NCI-H446 treated with DMSO at 0.1 percent for 48 hours (cell line): ENCODE results near the gene CYCS.

Experiments
- DNase-seq: peaks from one replicate; lab custom pipeline; 2025; lab: John Stamatoyannopoulos, UW

Gene CYCS

DNA sequence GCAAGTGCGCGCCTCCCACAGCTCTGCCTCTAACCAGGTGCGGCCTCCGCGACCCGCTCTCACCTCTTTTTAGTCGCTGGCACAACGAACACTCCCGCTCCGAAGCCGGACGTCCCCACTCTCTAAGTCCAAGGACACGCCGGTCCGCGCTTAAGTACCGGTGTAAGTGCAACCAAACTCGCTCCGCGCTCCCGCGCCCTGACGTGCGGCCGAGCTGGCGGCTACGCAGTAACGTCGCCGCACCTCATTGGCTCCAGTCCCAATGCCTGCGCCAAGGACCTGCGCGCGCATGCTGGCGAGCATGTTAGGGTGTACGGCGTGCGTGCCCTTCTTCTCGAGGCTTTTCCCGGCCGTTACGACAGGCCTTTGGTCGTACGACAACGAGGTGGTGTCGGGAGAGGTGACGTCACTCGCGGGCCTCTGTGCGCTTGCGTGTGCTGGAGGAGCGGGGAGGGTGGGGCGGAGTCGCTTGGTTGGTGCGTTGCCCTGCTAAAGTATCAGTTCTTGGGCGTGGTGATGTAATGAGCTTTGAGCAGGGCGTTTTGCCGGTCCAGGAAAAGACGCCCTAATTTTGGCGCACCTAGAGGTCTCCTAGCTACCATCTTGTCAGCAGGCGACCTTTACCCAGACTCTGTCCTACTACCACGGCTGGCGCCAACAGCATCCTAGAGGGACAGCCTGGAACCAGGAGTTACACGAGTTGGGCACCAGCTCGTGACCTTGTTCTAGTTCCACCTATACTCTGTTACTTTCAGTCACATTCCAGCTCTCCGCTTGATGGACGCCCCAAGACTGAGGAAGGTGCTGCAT is at the start of gene CYCS:
CYCS (minus strand) TSS at position 124 of the 810 bp plus-strand sequence. CDS start 1,141 bp downstream, outside the sequence.
- peak; percentile 99 for DNase-seq

DNA sequence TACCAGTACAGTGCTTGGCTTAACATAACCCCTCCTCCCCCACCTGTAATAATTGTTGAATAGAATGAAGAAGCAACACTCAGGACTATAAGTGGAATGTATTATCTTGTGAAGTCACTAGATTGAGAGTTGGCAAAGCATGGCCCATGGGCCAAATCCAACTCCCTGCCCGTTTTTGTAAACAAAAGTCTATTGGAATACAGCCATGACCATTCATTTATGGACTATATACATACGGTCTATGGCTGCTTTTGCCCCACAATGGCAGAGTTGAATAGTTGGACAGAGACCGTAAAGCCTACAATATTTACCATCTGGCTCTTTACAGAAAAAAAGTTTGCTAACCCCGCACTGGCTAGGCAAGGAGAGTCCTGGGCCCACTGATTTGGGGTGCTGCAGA is 48.1 kb upstream of the CYCS start:
- DNase-seq = no peak

DNA sequence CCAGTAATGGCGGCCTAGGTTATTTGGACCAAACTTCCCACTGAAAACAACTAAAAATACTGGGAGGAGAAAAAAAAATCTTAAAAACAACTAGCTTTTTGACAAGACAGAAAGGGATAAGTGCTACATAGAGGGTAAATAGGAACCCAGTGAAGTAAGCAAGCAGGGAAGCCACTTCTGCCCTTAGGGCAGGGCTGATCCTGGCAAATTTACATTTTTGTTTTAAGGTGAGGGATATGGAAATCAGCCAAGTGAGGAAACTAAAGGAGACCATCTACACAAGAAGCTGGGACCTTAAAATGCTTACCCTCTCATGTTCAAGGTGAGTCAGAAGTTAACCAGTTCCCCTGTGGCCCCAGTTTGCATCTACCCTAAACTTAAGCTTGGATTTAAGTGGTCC is 46.5 kb upstream of the CYCS start:
- DNase-seq = no peak

DNA sequence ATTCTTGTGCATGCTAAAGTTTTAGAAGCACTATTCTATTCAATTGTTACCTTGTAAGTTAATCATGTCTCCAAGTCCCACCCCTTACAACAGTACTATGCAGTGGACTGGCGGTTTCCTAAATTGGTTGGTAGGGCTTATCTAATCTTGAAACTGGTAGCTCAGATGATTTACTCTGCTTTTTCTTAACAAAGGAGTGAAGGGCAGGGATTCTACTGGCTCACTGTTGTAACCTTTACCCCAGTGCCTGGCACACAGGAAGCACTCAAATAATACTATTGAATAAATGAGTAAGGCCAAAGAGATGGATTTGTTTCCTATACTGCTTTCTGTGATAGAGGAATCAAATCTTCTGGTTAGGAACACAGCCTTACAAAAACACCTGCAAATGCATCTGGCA is 46.0 kb upstream of the CYCS start:
- no peak for DNase-seq

DNA sequence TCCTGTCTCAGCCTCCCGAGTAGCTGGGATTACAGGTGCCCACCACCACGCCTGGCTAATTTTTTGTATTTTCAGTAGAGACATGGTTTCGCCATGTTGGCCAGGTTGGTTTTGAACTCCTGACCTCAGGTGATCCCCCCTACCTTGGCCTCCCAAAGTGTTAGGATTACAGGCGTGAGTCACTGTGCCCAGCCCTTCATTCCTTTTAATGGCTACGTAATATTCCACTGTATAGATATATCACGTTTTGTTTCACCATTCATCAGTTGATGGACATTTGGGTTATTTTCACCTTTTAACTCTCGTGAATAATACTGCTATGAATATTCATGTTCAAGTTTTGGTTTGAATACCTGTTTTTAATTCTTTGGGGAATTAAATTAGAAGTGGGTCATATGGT is 44.6 kb upstream of the CYCS start:
- no peak for DNase-seq

DNA sequence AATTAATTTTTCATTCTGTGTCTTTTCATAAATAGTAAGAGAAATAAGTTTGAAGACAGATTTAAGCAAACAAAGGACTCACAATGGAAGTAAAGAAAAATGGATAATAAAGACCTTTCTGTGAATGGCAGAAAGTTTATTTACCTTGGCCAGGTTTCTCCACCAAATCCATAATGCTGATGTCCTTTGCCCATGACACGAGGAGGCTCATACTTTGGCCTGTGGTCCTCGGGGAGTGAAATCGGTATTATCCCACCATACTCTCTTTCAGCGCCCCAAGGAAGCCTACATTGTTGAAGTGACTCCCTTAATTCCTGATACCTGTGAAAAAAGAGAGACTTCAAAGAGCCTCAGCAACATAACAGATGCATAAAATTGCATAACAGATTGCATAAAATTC is 43.1 kb upstream of the CYCS start:
- DNase-seq = no peak

DNA sequence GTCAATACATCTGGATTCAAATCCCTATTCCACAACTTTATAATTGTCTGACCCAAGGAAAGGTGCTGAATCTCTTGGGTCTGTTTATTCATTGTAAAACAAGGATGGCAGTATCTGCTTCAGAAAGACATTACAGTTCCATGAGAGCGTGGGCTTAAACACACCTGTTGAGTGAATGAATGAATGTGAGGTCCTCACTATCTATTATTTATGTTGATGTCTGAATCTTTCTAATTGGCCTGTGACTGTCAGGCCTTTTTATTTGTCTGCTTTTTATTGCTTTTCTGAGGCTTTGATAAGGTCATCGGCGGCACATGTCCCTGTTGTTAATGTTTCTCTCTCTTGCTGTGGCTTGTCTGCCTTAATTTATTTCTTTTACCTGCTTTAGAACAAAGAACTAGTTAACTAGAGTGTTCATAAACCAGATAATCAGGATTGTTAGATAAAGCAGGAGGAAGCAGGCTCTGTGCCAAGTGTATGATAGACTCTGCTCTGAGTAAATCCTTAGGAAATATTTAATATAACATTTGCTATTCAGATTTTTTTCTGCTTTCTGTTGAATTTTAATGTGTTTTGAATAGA is 42.3 kb upstream of the CYCS start:
- DNase-seq = no peak

DNA sequence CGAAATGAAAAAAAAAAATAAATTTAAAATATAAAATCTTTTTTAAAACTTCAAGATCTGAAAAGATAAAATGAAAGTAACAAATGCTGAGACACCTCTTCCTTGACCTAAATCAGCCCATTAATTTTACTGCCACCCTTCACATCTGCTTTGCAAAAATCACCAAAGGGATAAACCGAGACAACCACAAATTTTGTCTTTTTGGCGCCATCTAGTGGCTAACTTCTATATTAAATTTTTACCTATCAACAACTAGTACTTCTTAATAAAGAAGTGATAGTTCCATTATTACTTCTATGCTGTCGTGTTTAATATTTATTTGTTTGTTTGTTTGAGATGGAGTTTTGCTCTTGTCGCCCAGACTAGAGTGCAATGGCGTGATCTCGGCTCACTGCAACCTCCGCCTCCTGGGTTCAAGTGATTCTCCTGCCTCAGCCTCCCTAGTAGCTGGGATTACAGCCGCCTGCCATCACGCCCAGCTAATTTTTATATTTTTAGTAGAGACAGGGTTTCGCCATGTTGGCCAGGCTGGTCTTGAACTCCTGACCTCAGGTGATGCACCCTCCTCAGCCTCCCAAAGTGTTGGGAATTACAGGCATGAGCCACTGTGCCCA is 35.0 kb upstream of the CYCS start:
- DNase-seq = peak; percentile 7

DNA sequence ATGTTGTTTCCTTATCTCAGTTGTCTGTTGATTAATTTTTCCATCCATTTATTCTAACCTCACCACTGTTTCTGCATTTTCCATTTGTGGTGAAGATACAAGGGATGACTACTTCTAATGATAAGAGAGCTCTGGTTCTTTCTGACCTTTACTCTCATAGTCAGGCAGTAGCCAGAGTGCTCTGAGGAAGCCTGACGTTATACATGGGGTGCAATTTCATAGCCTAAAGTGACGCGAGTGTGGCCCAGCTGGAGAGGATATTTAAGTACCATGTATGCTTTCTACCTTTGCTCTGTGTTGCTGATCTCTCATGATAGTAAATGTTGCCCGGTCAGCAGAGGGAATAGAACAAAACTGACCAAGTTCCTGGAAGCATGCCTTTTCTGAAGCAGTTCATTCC is 33.9 kb upstream of the CYCS start:
- DNase-seq = no peak

DNA sequence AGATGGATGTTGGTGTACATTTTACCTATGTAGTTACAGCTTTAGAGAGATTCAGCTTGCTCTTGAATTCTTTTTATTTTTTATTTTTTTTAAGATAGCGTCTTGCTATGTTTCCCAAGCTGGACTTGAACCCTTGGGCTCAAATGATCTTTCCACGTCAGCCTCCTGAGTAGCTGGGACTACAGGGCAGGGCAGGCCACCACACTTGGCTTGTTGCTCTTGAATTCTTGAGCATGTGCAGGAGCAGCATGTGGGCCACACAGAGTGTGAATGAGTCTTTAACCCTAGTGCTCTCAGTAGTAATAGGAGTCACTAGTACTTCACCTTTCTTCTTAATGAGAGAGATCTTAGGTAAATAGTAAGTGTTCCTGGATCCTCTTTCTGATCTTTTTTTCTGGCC is 26.7 kb upstream of the CYCS start:
- no peak for DNase-seq

DNA sequence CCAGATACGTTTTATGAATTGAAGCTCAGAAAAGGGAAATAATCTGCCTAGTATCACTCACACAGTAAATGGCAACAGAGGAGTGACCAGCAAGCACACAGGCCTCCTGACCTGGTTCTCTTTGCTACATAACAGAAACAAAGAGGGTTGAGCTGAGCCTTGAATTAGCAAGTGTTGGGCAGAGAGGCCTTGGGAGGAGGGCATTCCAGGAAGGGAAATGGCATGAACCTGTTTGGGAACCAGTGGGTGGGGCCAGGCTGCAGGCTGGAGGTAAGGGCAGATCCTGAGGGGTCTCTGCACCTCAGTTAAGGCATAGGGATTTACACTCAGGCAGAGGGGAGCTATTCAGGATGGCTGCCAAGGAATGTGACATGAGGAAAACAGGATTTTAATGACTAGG is 24.8 kb upstream of the CYCS start:
- no peak for DNase-seq

DNA sequence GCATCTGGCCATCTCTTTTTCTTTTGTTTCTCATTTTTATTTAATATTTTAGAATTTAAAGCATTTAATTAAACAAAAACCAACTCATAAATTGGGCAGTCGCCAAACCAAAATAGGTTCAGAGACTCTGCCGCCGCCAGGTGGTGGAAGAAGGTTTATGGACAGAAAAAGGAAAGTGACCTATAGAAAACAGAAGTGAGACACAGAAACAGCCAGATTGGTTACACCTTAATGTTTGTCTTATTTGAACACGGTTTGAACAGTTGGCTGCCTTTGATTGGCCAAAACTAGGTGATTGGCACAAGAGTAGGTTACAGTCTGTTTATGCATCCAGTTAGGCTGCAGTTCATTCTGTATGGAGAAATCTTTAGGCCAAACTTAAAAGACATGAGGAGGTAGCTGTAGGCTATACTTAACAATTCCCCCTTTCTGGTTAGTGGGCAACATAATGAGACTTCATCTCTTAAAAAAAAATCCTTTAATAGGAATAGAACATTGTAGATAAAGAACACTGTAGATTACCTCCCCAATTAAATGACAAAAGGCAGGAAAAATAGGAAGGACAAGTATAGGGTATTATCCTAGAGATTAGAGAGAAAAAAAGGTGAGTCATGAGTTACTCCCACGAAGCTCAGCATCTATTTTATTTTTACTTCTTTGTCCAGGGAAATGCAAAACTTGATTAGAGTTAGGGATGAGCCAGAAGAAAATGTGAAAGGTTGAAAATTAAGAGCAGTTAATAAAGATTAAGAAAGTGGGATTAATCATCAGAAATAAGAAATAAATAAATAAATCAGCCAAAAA is 23.9 kb upstream of the CYCS start:
- no peak for DNase-seq

DNA sequence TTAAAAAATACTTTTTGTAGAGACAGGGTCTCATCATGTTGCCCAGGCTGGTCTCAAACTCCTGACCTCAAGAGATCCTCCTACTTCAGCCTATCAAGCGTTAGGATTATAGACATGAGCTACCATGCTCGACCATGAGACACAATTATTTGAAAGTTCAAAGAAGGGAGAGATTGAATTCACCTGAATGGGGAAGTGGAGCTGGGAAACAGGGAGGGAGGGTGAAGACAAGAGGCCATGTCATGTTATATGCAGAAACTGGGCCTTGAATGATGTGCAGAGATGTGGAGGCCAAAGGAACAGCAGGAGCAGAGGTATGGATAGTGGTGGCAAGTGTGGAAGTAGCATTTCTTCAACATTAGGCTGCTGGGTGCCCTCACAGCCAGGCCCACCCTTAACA is 18.7 kb upstream of the CYCS start:
- DNase-seq = no peak

DNA sequence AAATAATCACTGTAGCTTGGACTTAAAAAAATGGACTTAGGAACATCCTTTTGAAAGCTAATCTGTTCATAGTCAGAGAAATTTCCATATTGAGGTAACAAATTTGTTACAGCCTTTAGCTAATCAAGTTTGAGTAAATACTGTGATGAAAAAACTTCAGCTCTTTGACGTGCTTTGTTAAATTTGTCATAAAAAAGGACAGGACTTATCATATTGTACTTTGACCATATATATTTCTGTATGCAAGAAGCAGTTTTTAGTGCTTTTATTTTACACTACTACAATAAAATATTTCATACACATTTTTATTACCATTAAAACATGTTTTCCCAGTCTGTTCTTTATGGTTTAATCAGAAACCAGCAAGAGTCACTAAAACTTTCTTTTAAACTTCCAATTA is 14.5 kb upstream of the CYCS start:
- no peak for DNase-seq

DNA sequence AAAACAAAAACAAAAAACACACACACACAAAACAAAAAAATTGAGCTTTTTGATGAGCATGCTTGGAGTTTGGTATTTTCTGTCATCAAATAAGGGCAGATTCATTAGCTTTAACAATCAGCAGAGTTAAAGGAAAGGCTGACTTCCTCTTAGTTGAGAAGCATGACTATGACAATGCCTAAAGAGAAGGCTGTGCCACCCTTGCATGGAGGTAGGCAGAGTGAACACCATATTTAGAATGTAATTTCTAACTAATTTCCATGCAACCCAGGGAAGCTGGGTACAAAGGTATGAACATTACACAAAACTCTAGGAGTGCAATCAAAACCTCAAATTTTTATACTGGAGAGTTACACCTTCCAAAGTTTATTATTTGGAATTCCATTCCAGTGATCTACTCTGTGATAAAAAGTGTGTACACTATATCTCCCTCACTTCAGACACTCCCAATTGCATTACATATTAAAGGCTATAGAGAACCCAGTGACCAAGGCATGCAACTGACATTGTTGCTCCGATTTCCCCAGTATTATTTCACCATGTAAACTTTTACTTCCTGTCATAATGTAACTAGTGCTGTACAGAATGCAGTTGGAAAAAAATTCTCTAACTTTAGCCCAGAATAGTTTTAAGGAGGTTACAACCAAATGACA is 9.4 kb upstream of the CYCS start:
- no peak for DNase-seq

DNA sequence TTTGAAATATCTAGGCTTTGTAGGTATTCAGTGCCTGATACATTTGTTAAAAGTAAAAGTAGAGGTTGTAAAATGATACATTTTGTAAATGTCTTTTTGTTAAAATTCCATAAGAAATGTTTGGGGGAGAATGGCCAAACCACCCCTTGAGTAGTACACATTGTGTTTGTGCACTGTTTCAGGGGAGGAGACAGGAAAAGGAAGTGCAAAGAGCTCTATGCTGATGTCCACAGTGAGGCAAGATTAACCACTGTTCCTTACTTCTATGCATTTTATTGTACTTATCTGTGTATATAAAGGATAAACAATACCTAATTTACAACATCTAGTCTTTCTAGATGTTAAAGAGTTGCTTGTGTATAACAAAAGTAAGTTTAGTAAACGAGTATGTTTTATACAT is 7.4 kb upstream of the CYCS start:
- DNase-seq = no peak

DNA sequence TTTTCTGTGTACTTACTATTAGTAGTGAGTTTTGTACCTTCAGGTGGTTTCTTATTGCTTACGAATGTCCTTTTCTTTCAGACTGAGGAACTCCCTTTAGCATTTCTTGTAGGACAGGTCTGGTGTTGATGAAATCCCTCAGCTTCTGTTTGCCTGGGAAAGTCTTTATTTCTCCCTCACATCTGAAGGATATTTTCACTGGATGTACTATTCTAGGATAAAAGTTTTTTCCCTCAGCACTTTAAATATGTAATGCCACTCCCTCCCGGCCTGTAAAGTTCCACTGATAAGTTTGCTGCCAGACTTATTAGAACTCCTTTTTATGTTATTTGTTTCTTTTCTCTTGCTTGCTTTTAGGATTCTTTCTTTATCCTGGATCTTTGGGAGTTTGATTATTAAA is 1.7 kb upstream of the CYCS start:
- no peak for DNase-seq

DNA sequence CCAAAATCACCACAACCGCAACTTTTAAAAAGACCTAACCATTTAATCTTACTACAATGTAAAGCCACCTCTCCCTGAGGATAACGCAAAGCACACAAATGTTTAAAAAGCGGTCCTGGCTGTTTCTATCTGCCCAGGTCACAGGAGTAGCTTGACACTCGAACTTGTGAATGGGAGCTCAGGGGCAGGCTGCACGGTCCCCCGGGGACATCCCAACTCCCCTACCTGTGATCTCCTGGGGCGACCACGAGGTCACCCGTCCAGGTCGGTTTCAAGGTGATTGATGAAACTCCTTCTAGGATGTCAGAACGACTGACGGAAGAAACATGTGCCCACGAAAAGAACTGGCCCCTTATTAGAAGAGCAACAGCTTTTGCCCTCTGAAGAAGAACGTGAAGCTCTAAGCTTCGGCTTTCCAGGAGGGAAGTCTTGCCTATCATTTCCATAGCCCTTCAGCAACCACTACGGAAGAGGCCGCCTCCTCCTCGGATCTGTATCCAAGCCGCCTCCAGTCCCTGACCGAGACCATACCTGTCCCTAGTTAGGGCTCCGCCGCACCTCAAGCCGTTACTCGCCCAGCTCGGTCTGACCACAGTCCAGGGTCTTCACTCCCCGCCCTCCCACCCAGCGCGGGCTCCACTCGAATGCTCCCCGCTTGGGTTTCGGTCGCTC is 459 bp downstream of the CYCS start:
- no peak for DNase-seq

DNA sequence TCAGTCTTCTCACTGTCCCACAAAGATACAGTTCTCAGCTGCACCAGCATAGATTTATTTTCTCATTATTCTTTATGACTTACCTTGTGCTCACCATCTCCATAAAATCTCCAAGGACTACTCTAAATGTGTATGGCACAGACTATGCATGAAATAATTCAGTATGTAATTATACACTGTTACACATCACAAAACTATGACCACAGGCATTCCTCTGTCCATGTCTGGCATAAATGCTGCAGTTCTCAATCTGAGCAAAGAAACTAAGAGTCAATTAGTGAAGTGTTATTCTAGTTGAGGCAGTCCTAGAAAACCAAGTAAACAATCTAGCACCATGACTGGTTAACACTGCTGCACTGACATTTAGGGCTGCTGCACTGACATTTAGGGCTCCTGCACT is 2.7 kb downstream of the CYCS start:
- no peak for DNase-seq

DNA sequence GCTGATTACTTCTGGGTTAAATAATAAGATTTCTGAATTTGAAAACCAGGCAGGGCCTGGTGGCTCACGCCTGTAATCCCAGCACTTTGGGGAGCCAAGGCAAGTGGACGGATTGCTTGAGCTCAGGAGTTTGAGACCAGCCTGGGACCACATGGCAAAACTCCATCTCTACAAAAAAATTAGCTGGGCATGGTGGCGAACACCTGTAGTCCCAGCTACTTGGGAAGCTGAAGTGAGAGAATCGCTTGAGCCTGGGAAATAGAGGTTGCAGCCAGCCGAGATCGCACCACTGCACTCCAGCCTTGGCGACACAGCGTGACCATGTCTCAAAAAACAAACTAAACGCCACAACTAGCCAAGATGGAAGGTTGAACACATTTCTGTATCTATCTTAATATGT is 3.5 kb downstream of the CYCS start:
- no peak for DNase-seq

DNA sequence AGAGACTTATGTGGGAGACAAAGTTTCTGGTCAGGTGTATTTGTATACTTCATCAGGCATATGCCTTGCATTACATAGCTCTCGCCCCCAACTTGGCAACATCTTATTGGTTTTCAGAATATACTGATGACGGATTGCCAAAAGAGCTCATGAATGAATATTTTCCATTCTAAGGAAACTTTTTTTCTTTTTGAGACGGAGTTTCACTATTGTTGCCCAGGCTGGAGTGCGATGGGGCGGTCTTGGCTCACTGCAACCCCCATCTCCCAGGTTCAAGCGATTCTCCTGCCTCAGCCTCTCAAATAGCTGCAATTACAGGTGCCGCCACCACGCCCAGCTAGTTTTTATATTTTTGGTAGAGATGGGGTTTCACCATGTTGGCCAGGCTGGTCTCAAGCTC is 6.0 kb downstream of the CYCS start:
- no peak for DNase-seq
